ENCODE data around the gene LMLN. TPM values are rescaled to one million over a fixed set of nuclear protein-coding genes. Genes with fewer than 3 reads are reported as not detected.

LMLN gene
- total and polyA plus RNA-seq, 2 of the 8 experiments (the other 6 are each of a cell fraction or from before 2014, with no cell fraction given): 3.9 to 5.0 TPM

DNA sequence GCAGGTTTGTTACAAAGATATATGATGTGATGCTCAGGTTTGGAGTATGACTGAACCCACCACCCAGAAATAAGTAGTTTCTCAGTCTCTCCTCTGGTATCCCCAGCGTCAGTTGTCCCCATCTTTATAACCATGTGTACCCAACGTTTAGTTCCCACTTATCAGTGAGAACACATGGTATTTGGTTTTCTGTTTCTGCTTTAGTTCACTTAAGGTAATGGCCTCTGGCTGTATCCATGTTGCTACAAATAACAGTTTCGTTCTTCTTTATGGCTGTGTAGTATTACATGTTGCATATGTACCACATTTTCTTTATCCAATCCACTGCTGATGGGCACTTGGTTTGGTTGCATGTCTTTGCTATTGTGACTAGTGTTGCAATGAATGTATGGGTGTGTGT lies 132.3 kb downstream of the LMLN start (continued):
- TF ChIP-seq, protein P1, sequence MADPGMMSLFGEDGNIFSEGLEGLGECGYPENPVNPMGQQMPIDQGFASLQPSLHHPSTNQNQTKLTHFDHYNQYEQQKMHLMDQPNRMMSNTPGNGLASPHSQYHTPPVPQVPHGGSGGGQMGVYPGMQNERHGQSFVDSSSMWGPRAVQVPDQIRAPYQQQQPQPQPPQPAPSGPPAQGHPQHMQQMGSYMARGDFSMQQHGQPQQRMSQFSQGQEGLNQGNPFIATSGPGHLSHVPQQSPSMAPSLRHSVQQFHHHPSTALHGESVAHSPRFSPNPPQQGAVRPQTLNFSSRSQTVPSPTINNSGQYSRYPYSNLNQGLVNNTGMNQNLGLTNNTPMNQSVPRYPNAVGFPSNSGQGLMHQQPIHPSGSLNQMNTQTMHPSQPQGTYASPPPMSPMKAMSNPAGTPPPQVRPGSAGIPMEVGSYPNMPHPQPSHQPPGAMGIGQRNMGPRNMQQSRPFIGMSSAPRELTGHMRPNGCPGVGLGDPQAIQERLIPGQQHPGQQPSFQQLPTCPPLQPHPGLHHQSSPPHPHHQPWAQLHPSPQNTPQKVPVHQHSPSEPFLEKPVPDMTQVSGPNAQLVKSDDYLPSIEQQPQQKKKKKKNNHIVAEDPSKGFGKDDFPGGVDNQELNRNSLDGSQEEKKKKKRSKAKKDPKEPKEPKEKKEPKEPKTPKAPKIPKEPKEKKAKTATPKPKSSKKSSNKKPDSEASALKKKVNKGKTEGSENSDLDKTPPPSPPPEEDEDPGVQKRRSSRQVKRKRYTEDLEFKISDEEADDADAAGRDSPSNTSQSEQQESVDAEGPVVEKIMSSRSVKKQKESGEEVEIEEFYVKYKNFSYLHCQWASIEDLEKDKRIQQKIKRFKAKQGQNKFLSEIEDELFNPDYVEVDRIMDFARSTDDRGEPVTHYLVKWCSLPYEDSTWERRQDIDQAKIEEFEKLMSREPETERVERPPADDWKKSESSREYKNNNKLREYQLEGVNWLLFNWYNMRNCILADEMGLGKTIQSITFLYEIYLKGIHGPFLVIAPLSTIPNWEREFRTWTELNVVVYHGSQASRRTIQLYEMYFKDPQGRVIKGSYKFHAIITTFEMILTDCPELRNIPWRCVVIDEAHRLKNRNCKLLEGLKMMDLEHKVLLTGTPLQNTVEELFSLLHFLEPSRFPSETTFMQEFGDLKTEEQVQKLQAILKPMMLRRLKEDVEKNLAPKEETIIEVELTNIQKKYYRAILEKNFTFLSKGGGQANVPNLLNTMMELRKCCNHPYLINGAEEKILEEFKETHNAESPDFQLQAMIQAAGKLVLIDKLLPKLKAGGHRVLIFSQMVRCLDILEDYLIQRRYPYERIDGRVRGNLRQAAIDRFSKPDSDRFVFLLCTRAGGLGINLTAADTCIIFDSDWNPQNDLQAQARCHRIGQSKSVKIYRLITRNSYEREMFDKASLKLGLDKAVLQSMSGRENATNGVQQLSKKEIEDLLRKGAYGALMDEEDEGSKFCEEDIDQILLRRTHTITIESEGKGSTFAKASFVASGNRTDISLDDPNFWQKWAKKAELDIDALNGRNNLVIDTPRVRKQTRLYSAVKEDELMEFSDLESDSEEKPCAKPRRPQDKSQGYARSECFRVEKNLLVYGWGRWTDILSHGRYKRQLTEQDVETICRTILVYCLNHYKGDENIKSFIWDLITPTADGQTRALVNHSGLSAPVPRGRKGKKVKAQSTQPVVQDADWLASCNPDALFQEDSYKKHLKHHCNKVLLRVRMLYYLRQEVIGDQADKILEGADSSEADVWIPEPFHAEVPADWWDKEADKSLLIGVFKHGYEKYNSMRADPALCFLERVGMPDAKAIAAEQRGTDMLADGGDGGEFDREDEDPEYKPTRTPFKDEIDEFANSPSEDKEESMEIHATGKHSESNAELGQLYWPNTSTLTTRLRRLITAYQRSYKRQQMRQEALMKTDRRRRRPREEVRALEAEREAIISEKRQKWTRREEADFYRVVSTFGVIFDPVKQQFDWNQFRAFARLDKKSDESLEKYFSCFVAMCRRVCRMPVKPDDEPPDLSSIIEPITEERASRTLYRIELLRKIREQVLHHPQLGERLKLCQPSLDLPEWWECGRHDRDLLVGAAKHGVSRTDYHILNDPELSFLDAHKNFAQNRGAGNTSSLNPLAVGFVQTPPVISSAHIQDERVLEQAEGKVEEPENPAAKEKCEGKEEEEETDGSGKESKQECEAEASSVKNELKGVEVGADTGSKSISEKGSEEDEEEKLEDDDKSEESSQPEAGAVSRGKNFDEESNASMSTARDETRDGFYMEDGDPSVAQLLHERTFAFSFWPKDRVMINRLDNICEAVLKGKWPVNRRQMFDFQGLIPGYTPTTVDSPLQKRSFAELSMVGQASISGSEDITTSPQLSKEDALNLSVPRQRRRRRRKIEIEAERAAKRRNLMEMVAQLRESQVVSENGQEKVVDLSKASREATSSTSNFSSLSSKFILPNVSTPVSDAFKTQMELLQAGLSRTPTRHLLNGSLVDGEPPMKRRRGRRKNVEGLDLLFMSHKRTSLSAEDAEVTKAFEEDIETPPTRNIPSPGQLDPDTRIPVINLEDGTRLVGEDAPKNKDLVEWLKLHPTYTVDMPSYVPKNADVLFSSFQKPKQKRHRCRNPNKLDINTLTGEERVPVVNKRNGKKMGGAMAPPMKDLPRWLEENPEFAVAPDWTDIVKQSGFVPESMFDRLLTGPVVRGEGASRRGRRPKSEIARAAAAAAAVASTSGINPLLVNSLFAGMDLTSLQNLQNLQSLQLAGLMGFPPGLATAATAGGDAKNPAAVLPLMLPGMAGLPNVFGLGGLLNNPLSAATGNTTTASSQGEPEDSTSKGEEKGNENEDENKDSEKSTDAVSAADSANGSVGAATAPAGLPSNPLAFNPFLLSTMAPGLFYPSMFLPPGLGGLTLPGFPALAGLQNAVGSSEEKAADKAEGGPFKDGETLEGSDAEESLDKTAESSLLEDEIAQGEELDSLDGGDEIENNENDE (IDR thresholded peaks at IDR 0.05; ENCODE audit: insufficient replicate concordance, low read length): no peak
- TF ChIP-seq RAD21 (IDR thresholded peaks at IDR 0.05 in 1 of 2, conservative IDR thresholded peaks at IDR 0.05 in 1 of 2; ENCODE audit: low read depth in 2 of 2, low read length in 2 of 2) (no peak), CTBP2 (IDR thresholded peaks at IDR 0.05; ENCODE audit: borderline replicate concordance, insufficient read depth, insufficient read length, low read length) (no peak), JUND (IDR thresholded peaks at IDR 0.05; ENCODE audit: low read length) (no peak), TAF1 (IDR thresholded peaks at IDR 0.05; ENCODE audit: low read depth, low read length) (no peak), YY1 (IDR thresholded peaks at IDR 0.05; ENCODE audit: low read depth, low read length) (no peak), SRF (IDR thresholded peaks at IDR 0.05; ENCODE audit: low read depth, low read length) (no peak), CBX8 (IDR thresholded peaks at IDR 0.05; ENCODE audit: borderline replicate concordance, low read depth, low read length) (no peak)

Data from H1 (cell line).